Stomach (tissue), 9 donors: Measurements from ENCODE around the gene ASAP2. TPM values are rescaled to one million over a fixed set of nuclear protein-coding genes. Genes with fewer than 3 reads are reported as not detected.

Source experiments
- DNase-seq, 2 donors: peaks; one replicate each; pipeline versions ENCODE4 v3.0.0 to v3.0.0-alpha.2; 2013 to 2019
- H3K27ac ChIP-seq, 5 donors: fragments of 200-600 bp in 4 of 5; sonication (generic) in 4 of 5; one replicate each; pipeline ENCODE4 v1.5.1; 2013 to 2019; ENCODE audit warnings: mild to moderate bottlenecking in 1 of 5, moderate library complexity in 1 of 5
- H3K27me3 ChIP-seq, 3 donors: fragments of 200-600 bp; sonication (generic); one replicate each; pipeline ENCODE4 v1.5.1; 2017 to 2019; ENCODE audit warnings: mixed run types in 1 of 3
- H3K36me3 ChIP-seq, 4 donors: fragments of 200-600 bp; sonication (generic); 1 replicate in 3 of 4; 2 replicates in 1 of 4; pipeline ENCODE4 v1.5.1; 2016 to 2019
- H3K4me1 ChIP-seq, 4 donors: fragments of 200-600 bp; sonication (generic); one replicate each; pipeline ENCODE4 v1.5.1; 2016 to 2019
- H3K4me3 ChIP-seq, 4 donors: fragments of 200-600 bp; sonication (generic) in 3 of 4; one replicate each; pipeline ENCODE4 v1.5.1; 2016 to 2019; ENCODE audit warnings: mild to moderate bottlenecking in 1 of 4
- H3K9me3 ChIP-seq, 4 donors: fragments of 200-600 bp; sonication (generic); one replicate each; pipeline ENCODE4 v1.5.1; 2016 to 2019
- CTCF ChIP-seq, 7 experiments: fragments of 450-650 bp in 4 of 7; fragments of 200-600 bp in 3 of 7; sonication (generic) in 3 of 7; IDR thresholded peaks; one replicate each; pipeline ENCODE4 v1.5.1; 2016 to 2019; ENCODE audit warnings: antibody characterized with exemption in 7 of 7, control low read depth in 2 of 7, mild to moderate bottlenecking in 1 of 7
- EP300 ChIP-seq: sonication (generic); formaldehyde crosslinking; IDR thresholded peaks from one replicate; pipeline ENCODE4 v1.6.1; 2017; ENCODE audit warnings: antibody characterized with exemption
- POLR2A ChIP-seq, 4 donors: fragments of 450-650 bp; IDR thresholded peaks; one replicate each; pipeline ENCODE4 v1.6.1; 2016; ENCODE audit warnings: antibody characterized with exemption in 4 of 4, control low read depth in 2 of 4, mild to moderate bottlenecking in 1 of 4, moderate library complexity in 1 of 4
- POLR2AphosphoS5 ChIP-seq, 3 donors: sonication (generic); formaldehyde crosslinking; IDR thresholded peaks; one replicate each; pipeline ENCODE4 v1.6.1; 2016; ENCODE audit warnings: antibody characterized with exemption in 3 of 3
- whole genome bisulfite sequencing, 5 donors: extraction: QIAGEN DNeasy Blood & Tissue Kit in 3 of 5; methylation state at CpG; one replicate each; pipeline versions ENCODE4 v1.1.5 to v1.1.7; 2013 to 2018; 5-methylcytosine and 5-hydroxymethylcytosine counted together
- intact Hi-C: fragments of 100-400 bp; cut with DNase I; formaldehyde crosslinking; loops from one replicate; pipeline ENCODE4 v1.15.1; 2023; ENCODE audit warnings: low total_unique reads
- polyA plus RNA-seq, 3 donors: library from polyadenylated mRNA; stranded (reverse); fragments of 200-250 nt; gene quantifications; one replicate each; pipeline ENCODE4 v1.2.3, GENCODE V29; 2013
- total RNA-seq, 5 donors: library from RNA; depleted of rRNA; stranded (reverse); fragments of >200 nt; gene quantifications; one replicate each; pipeline versions ENCODE4 v1.1.0 to v1.2.3, GENCODE V29; 2014 to 2016
- donor health status: healthy with polysubstance abuse.
- donor health status: Bipolar disorder and iron deficiency.
- donor health status: healthy.

Gene ASAP2
- total and polyA plus RNA-seq, 8 donors = 9.7 to 55.4 (median 33.7) TPM

- no peak for DNase-seq
- Histone ChIP-seq H3K27ac (peak overlapping the region in 2 of 5 donors; percentile 44 to 50), H3K4me1 (peaks cover 12 to 36% (median 26%) of the 10 kb centered on the region in 4 donors), H3K9me3 (no peaks in the 10 kb centered on the region), H3K27me3 (no peaks in the 10 kb centered on the region), H3K4me3 (no peak overlapping the region), H3K36me3 (peaks cover 7 to 69% (median 62%) of the 10 kb centered on the region in 4 donors)
- intact Hi-C loops = no loop called here
- TF ChIP-seq POLR2A (IDR thresholded peaks at IDR 0.05) (no peak), POLR2AphosphoS5 (IDR thresholded peaks at IDR 0.05) (no peak), EP300 (no peak), CTCF (IDR thresholded peaks at IDR 0.05) (no peak)
- WGBS, 5 donors = 65 to 80% (median 71%) methylated on average over 9 of the region's 9 CpGs
These were observed 171.0 kb downstream of the ASAP2 start for GRCh38 chr2:9377461-9378097.

DNA sequence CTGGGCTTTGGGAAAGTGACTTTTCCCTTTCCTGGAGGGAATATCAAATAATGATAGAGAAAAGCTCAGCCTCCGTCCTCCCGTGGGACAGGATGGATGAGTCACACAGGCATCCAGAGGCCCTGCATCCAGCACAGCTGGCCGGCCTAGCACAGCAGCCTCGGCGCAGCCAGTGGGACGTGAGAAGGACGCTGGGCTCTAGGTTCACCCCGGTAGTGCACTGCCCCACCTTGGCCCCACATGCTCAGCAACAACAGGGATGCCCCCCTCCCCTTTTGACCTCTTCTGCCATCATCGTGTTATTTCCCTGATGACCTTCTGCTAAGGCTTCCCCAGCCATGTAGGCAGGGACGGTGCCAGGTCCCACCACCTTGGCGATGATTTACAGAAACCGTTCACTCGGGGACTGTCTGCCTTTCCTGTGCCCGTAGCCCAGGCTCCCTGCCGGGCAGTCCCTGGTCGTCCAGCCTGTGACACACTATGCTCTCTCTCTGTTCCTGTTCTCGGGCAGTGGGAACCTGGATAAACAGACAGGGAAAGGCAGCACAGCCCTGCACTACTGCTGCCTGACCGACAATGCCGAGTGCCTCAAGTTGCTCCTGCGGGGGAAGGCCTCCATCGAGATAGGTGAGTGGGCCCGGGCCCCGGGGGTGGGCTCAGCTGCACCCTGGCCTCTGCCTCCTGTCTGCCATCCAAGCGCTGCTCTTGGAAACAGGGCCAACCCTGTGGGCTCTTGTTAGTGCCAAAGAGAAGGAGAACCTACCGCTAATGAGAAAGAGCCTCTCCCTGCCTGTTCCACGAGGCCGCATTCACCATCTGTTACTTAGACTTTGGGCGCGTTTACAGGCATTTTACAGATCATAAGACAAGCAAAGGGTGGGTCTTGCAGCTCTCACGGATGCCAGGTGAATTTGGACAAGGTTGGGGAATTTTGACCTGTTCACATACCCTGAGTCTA, 172.1 kb downstream of the ASAP2 start:
- Histone ChIP-seq H3K27ac (peak overlapping the region; percentile 12 to 73 (median 44)), H3K27me3 (no peaks in the 10 kb centered on the region), H3K9me3 (no peaks in the 10 kb centered on the region), H3K4me1 (peaks cover 12 to 36% (median 23%) of the 10 kb centered on the region in 4 donors), H3K4me3 (no peak overlapping the region), H3K36me3 (peaks cover 0 to 65% (median 63%) of the 10 kb centered on the region in 4 donors)
- TF ChIP-seq POLR2AphosphoS5 (IDR thresholded peaks at IDR 0.05) (peak in 1 of 3 donors; percentile 27), POLR2A (IDR thresholded peaks at IDR 0.05) (no peak)
- intact Hi-C loops = no loop called here
- WGBS, 5 donors = 79 to 88% (median 82%) methylated on average over 27 to 30 of the region's 30 CpGs
- peak in 1 of 2 donors; percentile 53 for DNase-seq

- 79 to 95% (median 91%) methylated on average over 5 of the region's 5 CpGs for WGBS, 5 donors
- intact Hi-C loops = no loop called here
- Histone ChIP-seq H3K27ac (peak overlapping the region in 3 of 5 donors; percentile 13 to 50 (median 44)), H3K4me1 (peaks cover 12 to 36% (median 23%) of the 10 kb centered on the region in 4 donors), H3K9me3 (no peaks in the 10 kb centered on the region), H3K27me3 (no peaks in the 10 kb centered on the region), H3K36me3 (peaks cover 0 to 65% (median 64%) of the 10 kb centered on the region in 4 donors), H3K4me3 (no peak overlapping the region)
- no peak for DNase-seq
- TF ChIP-seq EP300 = no peak
These were observed 172.8 kb downstream of the ASAP2 start for GRCh38 chr2:9379391-9379755.

DNA sequence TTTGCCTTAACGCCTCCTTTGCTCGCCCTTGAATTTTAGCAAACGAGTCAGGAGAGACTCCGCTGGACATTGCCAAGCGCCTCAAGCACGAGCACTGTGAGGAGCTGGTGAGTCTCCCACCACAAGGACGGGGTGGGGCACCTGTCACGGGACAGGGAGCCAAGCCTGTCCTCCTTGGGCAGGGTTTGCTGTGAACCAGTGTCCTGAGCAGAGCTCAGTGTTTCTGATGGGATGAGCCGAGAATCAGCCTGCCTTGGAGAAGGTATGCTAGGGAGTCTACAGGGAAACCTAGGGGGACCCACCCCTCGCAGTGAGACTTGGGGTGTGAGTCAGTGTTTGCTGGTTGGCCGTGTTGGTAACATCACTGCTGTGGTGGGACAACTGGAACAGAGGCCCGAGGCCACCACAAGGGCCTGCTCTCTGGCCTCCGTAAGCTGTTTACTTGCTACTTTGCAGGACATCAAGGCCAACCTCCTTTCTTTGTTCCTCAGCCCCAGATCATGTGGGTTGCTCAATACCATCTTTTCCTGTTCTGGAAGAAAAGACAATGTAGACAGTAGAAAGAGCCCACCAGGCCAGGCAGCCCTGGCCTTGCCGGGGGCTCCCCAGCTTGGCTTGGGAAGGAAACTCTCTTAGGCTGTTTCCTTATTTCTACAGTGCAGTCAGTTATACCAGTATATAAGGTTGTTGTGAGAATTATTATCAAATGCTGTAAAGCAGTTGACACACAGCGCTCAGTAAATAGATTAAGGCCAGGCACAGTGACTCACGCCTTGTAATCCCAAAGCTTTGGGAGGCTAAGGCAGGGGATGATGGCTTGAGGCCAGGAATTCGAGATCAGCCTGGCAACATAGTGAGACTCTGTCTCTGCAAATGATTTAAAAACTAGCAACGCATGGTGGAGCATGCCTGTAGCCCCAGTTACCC, 174.4 kb downstream of the ASAP2 start:
- Histone ChIP-seq H3K9me3 (no peaks in the 10 kb centered on the region), H3K27ac (peak overlapping the region; percentile 50 to 87 (median 82)), H3K27me3 (no peaks in the 10 kb centered on the region), H3K4me3 (no peak overlapping the region), H3K36me3 (peaks cover 0 to 64% (median 63%) of the 10 kb centered on the region in 4 donors), H3K4me1 (peaks cover 12 to 36% (median 23%) of the 10 kb centered on the region in 4 donors)
- TF ChIP-seq EP300 (no peak), POLR2AphosphoS5 (IDR thresholded peaks at IDR 0.05) (peak in 1 of 3 donors; percentile 83), CTCF (IDR thresholded peaks at IDR 0.05) (peak in 1 of 7 experiments; percentile 7), POLR2A (IDR thresholded peaks at IDR 0.05) (no peak)
- intact Hi-C loops = no loop called here
- 50 to 62% (median 54%) methylated on average over 17 to 18 of the region's 18 CpGs for WGBS, 5 donors
- DNase-seq = peak; percentile 67 to 78
